Uterus (tissue), 4 donors: ENCODE data around the gene RPRML. TPM values are rescaled to one million over a fixed set of nuclear protein-coding genes. Genes with fewer than 3 reads are reported as not detected.

Experiments used
- DNase-seq, 2 donors: peaks; one replicate each; pipeline ENCODE4 v3.0.0-alpha.2; 2019 to 2020
- H3K27ac ChIP-seq, 2 donors: fragments of 200-600 bp; sonication (generic); 1 replicate in 1 of 2; 2 replicates in 1 of 2; pipeline ENCODE4 v1.5.1; 2016 to 2018
- H3K27me3 ChIP-seq, 2 donors: fragments of 200-600 bp; sonication (generic); one replicate each; pipeline ENCODE4 v1.5.1; 2018 to 2019; ENCODE audit warnings: control low read depth in 1 of 2
- H3K36me3 ChIP-seq, 2 donors: fragments of 200-600 bp; sonication (generic); one replicate each; pipeline ENCODE4 v1.5.1; 2019; ENCODE audit warnings: control low read depth in 1 of 2
- H3K4me1 ChIP-seq, 2 donors: fragments of 200-600 bp; sonication (generic); one replicate each; pipeline ENCODE4 v1.5.1; 2018 to 2019; ENCODE audit warnings: control low read depth in 1 of 2
- H3K4me3 ChIP-seq, 2 donors: fragments of 200-600 bp; sonication (generic); 1 replicate in 1 of 2; 2 replicates in 1 of 2; pipeline ENCODE4 v1.5.1; 2018 to 2019; ENCODE audit warnings: mild to moderate bottlenecking in 1 of 2
- H3K9me3 ChIP-seq, 2 donors: fragments of 200-600 bp; sonication (generic); one replicate each; pipeline ENCODE4 v1.5.1; 2019; ENCODE audit warnings: control low read depth in 1 of 2
- CTCF ChIP-seq, 4 experiments: fragments of 200-600 bp in 2 of 4; fragments of 450-650 bp in 2 of 4; sonication (generic) in 2 of 4; IDR thresholded peaks; one replicate each; pipeline ENCODE4 v1.5.1; 2016 to 2019; ENCODE audit warnings: antibody characterized with exemption in 4 of 4, mild to moderate bottlenecking in 2 of 4, moderate library complexity in 1 of 4
- POLR2A ChIP-seq, 2 donors: fragments of 450-650 bp; IDR thresholded peaks; one replicate each; pipeline ENCODE4 v1.6.1; 2016; ENCODE audit warnings: antibody characterized with exemption in 2 of 2, mild to moderate bottlenecking in 1 of 2, moderate library complexity in 1 of 2
- intact Hi-C: fragments of 100-400 bp; cut with DNase I; formaldehyde crosslinking; loops from one replicate; pipeline ENCODE4 v1.15.1; 2023; ENCODE audit warnings: low total_unique reads
- total RNA-seq, 4 donors: library from RNA; depleted of rRNA in 3 of 4; stranded (reverse); fragments of >200 nt in 3 of 4; gene quantifications; one replicate each; pipeline versions ENCODE4 v1.1.0 to v1.2.4, GENCODE V29; 2014 to 2023
- donor health status: DM: yes; HTN: yes; CAD: no.

The RPRML gene
- total RNA-seq, 4 donors from 2014 or later, result not detected

GRCh38 chr17:46950342-46950996, 28.6 kb downstream of the RPRML start:
- Histone ChIP-seq H3K27me3 (no peaks in the 10 kb centered on the region), H3K9me3 (no peaks in the 10 kb centered on the region), H3K36me3 (no peaks in the 10 kb centered on the region), H3K4me3 (no peak overlapping the region), H3K4me1 (no peaks in the 10 kb centered on the region), H3K27ac (no peak overlapping the region)
- TF ChIP-seq CTCF (IDR thresholded peaks at IDR 0.05), result no peak
- no peak for TF ChIP-seq POLR2A (IDR thresholded peaks at IDR 0.05)
- DNase-seq, result no peak
- intact Hi-C loops, result no loop called here

DNA sequence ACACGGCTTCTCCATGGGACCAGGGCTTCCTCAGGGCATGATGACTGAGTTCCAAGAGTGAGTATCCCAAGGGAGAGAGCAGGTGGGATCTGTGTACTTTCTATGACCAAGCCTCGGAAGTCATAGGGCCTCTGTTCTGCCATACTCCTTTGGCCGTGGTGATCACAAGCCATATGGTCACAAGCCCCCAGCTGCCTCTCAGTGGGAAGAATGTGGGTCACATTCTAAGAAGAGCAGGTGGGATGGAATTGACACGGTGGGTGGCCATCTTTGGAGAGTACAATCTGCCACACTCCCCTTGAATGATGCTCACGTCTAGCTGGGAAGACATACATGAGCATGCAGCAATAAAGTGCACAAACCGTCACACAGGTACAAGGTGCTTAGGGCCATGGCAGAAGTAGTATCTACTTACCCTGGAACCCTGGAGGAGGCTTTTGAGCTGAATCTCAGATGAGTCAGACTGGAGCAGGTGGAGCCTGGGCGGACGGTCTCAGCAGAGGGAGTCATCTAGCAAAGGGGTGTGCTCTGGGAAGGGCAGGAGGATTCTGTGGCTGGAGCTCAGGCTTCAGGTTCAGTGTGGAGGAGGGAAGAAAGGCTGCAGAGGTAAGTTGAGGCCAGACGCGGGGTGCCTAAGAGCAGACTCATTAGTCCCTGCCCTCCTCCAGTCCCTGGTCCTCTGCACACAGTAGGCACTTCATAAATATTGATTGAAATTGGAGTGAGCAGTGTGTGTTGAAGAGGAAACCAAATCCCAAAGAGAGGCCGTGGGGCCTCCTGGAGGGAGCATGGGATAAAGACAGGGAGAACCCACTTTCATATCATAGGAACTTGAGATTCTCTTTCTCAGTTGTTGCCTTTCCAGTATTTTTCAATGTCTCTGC, 29.5 kb downstream of the RPRML start:
- intact Hi-C loops, result no loop called here
- Histone ChIP-seq H3K4me3 (no peak overlapping the region), H3K4me1 (no peaks in the 10 kb centered on the region)

GRCh38 chr17:46948544-46948943, 30.5 kb downstream of the RPRML start:
- intact Hi-C loops, result no loop called here
- Histone ChIP-seq H3K4me1 (peaks cover 0 to 7% of the 10 kb centered on the region in 2 donors), H3K27me3 (no peaks in the 10 kb centered on the region), H3K36me3 (no peaks in the 10 kb centered on the region), H3K4me3 (no peak overlapping the region), H3K27ac (no peak overlapping the region), H3K9me3 (no peaks in the 10 kb centered on the region)
- DNase-seq, result no peak
- TF ChIP-seq CTCF (IDR thresholded peaks at IDR 0.05) (no peak), POLR2A (IDR thresholded peaks at IDR 0.05) (no peak)

More for the DNA sequence above, 29.5 kb downstream of the RPRML start:
- no peaks in the 10 kb centered on the region for H3K27me3 ChIP-seq
- H3K9me3 ChIP-seq, result no peaks in the 10 kb centered on the region
- no peaks in the 10 kb centered on the region for H3K36me3 ChIP-seq
- TF ChIP-seq POLR2A (IDR thresholded peaks at IDR 0.05) (no peak), CTCF (IDR thresholded peaks at IDR 0.05) (no peak)
- H3K27ac ChIP-seq, result no peak overlapping the region
- no peak for DNase-seq

GRCh38 chr17:46947216-46947615, 31.8 kb downstream of the RPRML start:
- peaks cover 0 to 7% of the 10 kb centered on the region in 2 donors for H3K4me1 ChIP-seq
- H3K9me3 ChIP-seq, result no peaks in the 10 kb centered on the region
- H3K36me3 ChIP-seq, result no peaks in the 10 kb centered on the region
- intact Hi-C loops, result no loop called here
- no peak for DNase-seq
- no peak overlapping the region for H3K27ac ChIP-seq
- no peak overlapping the region for H3K4me3 ChIP-seq
- no peaks in the 10 kb centered on the region for H3K27me3 ChIP-seq
- TF ChIP-seq CTCF (IDR thresholded peaks at IDR 0.05), result no peak
- no peak for TF ChIP-seq POLR2A (IDR thresholded peaks at IDR 0.05)

GRCh38 chr17:46944931-46945330, 34.1 kb downstream of the RPRML start:
- DNase-seq, result no peak
- Histone ChIP-seq H3K9me3 (no peaks in the 10 kb centered on the region), H3K27ac (no peak overlapping the region), H3K27me3 (no peaks in the 10 kb centered on the region), H3K4me1 (peaks cover 0 to 7% of the 10 kb centered on the region in 2 donors), H3K36me3 (no peaks in the 10 kb centered on the region), H3K4me3 (no peak overlapping the region)
- intact Hi-C loops, result no loop called here
- no peak for TF ChIP-seq CTCF (IDR thresholded peaks at IDR 0.05)
